DMS79 (cell line): ENCODE data around the gene ALG14.
"Not testable (repeated sequence)": the region's sequence is repeated elsewhere in the genome, so short reads cannot be mapped to it uniquely, and the experiment has no call there.

Source experiments
- DNase-seq: peaks from one replicate; lab custom pipeline; 2025; lab: John Stamatoyannopoulos, UW

Gene ALG14

GRCh38 chr1:95041491-95042165, 31.1 kb downstream of the ALG14 start:
- peak; percentile 37 for DNase-seq

GRCh38 chr1:95040032-95040525, 32.7 kb downstream of the ALG14 start:
- no peak for DNase-seq

- no peak for DNase-seq
Measured at GRCh38 chr1:95039360-95040031, 33.3 kb downstream of the ALG14 start.

- no peak for DNase-seq
Measured at GRCh38 chr1:95035536-95035935, 37.2 kb downstream of the ALG14 start.

GRCh38 chr1:95034506-95034905, 38.2 kb downstream of the ALG14 start:
- no peak for DNase-seq

GRCh38 chr1:95033843-95034242, 38.9 kb downstream of the ALG14 start:
- DNase-seq = no peak

GRCh38 chr1:95029532-95029931, 43.2 kb downstream of the ALG14 start:
- no peak for DNase-seq

- DNase-seq = no peak
Measured at GRCh38 chr1:95028954-95029353, 43.8 kb downstream of the ALG14 start.

- no peak for DNase-seq
Measured at GRCh38 chr1:95027046-95027445, 45.7 kb downstream of the ALG14 start.

GRCh38 chr1:95023399-95024043, 49.2 kb downstream of the ALG14 start:
- DNase-seq = peak; percentile 24

GRCh38 chr1:95022644-95022926, 50.2 kb downstream of the ALG14 start:
- no peak for DNase-seq

- DNase-seq = no peak
Measured at GRCh38 chr1:95021805-95022643, 50.7 kb downstream of the ALG14 start.

- no peak for DNase-seq
Measured at GRCh38 chr1:95021119-95021518, 51.6 kb downstream of the ALG14 start.

GRCh38 chr1:95019466-95019865, 53.3 kb downstream of the ALG14 start:
- not testable (repeated sequence) for DNase-seq

- no peak for DNase-seq
Measured at GRCh38 chr1:95018602-95019369, 54.0 kb downstream of the ALG14 start.

GRCh38 chr1:95017775-95018174, 55.0 kb downstream of the ALG14 start:
- DNase-seq = no peak

GRCh38 chr1:95015076-95015475, 57.7 kb downstream of the ALG14 start:
- no peak for DNase-seq

GRCh38 chr1:95013950-95014574, 58.7 kb downstream of the ALG14 start:
- DNase-seq = no peak

GRCh38 chr1:95012389-95012788, 60.4 kb downstream of the ALG14 start:
- DNase-seq = no peak

- no peak for DNase-seq
Measured at GRCh38 chr1:95010158-95010557, 62.6 kb downstream of the ALG14 start.

GRCh38 chr1:95007687-95008086, 65.1 kb downstream of the ALG14 start:
- DNase-seq = no peak
